Stimulated activated CD4-positive, alpha-beta T cell treated with anti-CD3 and anti-CD28 coated beads, Interleukin-1b, Interleukin-23, amount 100 ng/mL, for 24 hours (primary cell): ENCODE data around the gene CUL2.
"Not testable (repeated sequence)": the region's sequence is repeated elsewhere in the genome, so short reads cannot be mapped to it uniquely, and the experiment has no call there.

ENCODE experiments used
- DNase-seq, 4 experiments: peaks; one replicate each; pipeline ENCODE4 v3.0.0-alpha.2; 2020; ENCODE audit warnings: low read depth in 4 of 4, low spot score in 1 of 4

The CUL2 gene

DNA sequence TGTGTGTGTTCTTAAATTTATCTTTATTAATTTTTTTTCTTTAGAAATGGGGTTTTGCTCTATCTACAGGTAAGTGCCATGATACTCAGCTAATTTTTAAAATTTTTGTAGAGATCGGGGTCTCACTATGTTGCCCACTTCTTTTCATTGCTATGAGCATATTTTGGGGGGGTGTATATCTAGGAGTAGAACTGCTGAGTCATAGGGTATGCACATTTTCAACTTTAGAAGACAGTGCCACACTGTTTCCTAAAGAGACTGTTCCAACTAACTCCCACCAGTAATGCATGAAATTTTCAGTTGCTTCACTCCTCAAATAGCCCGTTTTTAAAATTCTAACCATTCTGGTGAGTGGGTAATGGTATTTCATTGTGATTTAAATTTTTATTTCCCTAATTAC is 108.3 kb downstream of the CUL2 start:
- DNase-seq = no peak

DNA sequence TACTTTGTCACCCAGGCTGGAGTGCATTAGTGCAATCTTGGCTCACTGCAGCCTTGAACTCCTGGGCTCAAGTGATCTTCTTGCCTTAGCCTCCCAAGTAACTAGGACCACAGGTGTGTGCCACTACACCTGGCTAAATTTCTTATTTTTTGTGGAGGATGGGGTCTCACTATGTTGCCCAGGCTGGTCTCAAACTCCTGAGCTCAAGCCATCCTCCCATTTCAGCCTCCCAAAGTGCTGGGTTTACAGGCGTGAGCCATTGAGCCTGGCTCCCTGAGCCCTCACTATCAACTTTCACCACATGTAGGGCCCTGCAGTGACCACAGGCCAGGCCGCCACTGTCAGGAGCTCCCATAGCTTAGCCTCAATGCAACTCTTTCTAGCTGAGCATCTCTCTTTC is 110.2 kb downstream of the CUL2 start:
- no peak for DNase-seq

DNA sequence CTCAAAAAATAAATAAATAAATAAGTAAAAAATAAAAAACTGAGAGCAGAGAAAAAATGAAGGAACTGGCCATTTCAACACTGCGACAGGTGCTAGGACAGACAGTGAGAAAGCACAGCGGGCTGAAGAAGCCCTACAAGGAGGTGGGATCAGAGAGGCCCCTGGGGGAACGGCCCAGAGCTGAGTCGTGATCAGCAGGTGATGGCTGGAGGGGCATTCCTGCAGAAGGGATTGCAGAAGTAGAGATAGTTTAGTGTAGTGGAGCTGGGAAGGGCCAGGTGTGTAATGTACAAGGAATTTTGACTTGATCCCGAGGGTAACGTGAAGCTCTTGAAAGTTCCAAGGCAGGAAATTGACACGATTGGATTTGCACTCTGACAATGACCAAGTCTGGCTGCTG is 112.1 kb downstream of the CUL2 start:
- DNase-seq = no peak

DNA sequence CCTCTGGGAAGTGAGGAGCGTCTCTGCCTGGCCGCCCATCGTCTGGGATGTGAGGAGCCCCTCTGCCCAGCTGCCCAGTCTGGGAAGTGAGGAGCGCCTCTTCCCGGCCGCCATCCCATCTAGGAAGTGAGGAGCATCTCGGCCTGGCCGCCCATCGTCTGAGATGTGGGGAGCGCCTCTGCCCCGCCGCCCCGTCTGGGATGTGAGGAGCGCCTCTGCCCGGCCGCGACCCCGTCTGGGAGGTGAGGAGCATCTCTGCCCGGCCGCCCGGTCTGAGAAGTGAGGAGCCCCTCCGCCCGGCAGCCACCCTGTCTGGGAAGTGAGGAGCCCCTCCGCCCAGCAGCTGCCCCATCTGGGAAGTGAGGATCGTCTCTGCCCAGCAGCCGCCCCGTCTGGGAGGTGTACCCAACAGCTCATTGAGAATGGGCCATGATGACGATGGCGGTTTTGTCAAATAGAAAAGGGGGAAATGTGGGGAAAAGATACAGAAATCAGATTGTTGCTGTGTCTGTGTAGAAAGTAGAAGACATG is 113.7 kb downstream of the CUL2 start:
- not testable (repeated sequence) for DNase-seq

DNA sequence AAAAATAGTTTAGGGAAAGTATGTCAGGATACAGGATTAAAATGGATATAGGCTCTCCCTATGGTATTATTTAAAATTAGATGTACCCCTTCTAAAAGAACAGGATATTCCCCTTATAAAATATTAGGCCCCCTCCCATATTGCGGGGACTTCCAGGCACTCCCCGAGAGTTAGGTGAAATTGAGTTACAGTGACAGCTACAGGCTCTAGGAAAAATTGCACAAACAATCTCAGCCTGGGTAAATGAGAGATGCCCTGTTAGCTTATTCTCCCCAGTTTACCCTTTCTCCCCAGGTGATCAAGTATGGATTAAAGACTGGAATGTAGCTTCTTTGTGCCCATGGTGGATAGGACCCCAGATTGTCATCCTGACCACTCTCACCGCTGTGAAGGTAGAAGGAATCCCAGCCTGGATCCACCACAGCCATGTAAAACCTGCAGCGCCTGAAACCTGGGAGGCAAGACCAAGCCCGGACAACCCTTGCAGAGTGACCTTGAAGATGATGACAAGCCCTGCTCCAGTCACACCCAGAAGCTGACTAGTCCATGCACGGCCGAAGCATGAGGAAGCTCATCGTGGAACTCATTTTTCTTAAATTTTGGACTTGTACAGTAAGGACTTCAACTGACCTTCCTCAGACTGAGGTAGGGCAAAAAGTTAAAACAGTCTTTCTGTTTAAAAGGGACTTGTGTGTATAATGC is 115.6 kb downstream of the CUL2 start:
- DNase-seq = not testable (repeated sequence)

DNA sequence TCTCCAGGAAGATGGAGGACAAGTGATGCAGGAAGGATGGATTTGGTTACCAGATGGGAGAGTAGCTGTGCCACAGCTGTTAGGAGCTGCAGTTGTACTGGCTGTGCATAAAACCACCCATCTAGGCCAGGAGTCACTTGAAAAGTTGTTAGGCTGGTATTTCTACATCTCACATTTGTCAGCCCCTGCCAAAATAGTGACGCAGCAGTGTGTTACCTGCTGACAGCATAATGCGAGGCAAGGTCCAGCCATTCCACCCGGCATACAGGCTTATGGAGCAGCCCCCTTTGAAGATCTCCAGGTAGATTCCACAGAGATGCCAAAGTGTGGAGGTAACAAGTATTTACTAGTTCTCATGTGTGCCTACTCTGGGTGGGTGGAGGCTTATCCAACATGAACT is 116.4 kb downstream of the CUL2 start:
- DNase-seq = not testable (repeated sequence)

DNA sequence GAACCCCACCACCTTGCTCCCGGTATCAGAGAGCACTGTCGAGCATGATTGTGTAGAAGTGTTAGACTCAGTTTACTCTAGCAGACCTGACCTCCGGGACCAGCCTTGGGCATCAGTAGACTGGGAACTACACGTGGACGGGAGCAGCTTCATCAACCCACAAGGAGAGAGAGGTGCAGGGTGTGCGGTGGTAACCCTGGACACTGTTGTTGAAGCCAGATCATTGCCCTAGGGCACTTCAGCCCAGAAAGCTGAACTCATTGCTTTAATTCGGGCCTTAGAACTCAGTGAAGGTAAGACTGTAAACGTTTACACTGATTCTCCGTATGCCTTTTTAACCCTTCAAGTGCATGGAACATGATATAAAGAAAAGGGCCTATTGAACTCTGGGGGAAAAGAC is 117.0 kb downstream of the CUL2 start:
- not testable (repeated sequence) for DNase-seq

DNA sequence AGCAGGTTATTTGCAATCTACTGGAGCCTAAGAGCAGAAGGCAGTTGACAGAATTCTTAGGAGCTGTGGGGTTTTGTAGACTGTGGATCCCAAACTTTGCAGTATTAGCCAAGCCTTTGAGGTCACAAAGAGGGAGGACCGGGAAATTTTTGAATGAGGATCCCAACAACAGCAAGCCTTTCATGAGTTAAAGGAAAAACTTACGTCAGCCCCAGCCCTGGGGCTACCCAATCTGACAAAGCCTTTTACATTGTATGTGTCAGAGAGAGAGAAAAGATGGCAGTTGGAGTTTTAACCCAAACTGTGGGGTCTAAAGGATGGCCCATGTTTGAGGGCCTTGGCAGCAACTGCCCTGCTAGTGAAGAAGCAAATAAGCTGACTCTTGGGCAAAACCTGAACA is 117.5 kb downstream of the CUL2 start:
- not testable (repeated sequence) for DNase-seq

DNA sequence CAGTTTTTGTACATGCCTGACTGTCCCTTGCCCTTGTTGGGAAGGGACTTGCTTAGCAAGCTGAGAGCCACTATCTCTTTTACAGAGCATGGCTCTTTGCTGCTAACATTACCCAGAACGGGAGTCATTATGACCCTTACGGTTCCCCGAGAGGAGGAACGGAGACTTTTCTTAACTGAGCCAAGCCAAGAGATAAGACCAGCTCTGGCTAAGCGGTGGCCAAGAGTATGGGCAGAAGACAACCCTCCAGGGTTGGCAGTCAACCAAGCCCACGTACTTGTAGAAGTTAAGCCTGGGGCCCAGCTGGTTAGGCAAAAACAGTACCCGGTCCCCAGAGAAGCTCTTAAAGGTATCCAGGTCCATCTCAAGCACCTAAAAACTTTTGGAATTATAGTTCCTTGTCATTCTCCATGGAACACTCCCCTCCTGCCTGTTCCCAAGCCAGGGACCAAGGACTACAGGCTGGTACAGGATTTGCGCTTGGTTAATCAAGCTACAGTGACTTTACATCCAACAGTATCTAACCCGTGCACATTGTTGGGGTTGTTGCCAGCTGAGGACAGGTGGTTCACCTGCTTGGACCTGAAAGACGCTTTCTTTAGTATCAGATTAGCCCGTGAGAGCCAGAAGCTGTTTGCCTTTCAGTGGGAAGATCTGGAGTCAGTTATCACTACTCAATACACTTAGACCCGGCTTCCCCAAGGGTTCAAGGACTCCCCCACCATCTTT is 118.4 kb downstream of the CUL2 start:
- DNase-seq = not testable (repeated sequence)

DNA sequence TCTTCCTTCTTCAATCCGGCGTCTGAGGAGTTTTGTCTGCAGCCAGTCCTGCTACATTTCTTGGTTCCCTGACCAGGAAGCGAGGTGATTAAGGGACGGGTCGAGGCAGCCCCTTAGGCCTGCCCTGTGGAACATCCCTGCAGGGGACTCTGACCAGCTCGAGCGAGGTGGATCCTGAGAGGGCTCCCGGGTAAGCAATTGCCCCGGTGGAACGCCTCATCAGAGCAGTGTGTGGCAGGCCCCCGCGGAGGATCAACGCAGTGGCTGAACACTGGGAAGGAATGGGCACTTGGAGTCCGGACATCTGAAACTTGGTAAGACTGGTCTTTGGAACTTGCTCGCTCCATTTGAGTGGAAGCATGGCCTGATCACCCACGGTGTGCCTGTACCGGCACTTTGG is 121.0 kb downstream of the CUL2 start:
- no peak for DNase-seq

DNA sequence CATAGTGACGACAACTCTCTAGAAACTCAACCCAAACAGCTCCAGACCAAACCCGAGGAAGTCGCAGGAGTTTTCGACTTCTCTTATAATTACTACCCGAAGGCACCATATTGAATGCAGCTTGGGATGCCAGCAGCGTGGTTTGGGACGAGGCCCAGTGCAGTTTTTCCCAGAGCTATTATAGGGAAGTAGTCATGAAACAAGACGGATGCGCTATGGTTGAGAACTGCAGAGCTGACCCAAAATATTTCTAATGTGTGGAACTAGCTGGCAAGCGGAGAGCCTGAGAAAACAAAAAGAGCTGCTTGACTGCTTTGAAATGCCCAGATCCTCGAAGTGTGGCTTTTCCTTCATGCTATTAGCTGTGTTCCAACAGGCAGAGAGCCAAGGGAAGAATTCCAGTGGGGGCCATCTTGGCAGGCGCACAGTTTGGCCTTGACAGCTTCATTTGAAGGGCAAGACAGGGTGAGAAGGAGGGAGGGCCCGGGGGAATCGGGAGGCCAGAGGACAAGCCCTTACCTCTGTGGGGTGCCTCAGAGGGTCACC is 122.7 kb downstream of the CUL2 start:
- no peak for DNase-seq

DNA sequence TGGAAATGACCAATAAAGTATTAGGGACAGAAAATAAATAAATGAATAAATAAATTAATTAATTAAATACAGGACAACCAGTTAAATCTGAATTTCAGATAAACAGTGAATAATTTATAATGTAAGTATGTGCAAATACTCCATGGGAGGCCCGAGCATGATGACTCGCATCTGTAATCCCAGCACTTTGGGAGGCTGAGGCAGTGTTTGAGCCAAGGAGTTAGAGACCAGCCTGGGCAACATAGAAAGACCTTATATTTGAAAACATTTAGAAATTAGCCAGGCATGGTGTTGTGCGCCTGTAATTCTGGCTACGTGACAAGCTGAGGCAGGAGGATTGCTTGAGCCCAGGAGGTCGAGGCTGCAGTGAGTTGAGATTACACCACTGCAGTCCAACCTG is 123.7 kb downstream of the CUL2 start:
- no peak for DNase-seq

DNA sequence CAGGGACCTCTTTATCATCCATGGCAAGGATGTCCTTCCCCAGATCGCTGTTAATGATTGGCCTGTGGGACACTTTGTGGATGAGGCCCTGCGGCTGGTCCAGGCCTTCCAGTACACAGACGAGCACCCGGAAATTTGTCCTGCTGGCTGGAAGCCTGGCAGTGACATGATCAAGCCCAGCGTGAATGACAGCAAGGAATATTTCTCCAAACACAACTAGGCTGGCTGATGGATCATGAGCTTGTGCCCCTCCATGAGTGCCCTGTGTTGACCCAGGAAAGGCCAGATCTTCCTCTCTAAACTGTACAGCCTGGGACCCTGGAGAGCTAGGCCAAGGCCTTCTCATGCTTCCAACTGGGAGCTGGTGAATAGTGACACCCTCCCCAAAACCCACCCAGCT is 124.1 kb downstream of the CUL2 start:
- no peak for DNase-seq

DNA sequence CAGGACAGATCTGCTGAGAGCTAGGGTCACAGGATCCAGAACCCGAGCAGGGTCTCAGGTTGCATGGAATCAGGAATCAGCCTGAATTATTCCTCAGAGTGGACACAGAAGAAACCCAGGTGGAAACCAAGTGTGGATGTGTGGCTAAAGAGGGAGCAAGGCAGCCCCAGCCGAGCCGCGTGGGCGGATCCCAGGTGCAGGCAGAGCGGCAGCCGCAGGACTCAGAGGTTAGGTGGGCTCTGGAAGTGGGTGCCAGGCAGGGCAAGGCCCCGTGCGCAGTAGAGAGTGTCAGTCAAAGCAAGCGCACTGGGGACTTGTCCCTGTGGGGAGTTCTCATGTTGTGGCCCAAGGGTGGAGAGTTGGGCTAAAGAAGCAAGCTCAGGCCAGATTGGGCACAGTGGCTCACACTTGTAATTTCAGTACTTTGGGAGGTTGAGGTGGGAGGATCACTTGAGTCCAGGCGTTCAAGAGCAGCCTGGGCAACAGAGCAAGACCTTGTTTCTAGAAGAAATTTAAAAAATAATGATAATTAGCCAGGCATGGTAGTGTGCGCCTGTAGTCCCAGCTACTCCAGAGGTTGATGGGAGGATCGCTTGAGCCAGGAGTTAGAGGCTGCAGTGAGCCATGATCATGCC is 125.9 kb downstream of the CUL2 start:
- no peak for DNase-seq

DNA sequence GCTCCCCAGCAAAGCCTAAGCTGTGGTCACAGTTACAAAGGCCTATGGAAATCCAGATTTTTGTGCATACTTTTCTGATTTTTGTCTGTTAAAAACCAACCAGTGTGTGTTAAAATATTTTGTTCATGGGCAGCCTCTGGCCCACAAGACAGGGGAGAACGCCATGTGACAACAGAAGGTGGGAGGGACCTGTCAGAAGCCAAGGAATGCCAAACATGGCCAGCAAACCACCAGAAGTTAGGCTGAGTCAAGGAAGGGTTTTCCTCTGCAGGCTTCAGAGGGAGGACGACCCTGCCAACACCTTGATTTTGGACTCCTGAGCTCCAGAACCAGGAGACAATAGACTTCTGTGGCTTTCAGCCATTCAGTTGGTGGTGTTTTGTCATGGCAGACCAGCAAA is 127.3 kb downstream of the CUL2 start:
- DNase-seq = no peak

DNA sequence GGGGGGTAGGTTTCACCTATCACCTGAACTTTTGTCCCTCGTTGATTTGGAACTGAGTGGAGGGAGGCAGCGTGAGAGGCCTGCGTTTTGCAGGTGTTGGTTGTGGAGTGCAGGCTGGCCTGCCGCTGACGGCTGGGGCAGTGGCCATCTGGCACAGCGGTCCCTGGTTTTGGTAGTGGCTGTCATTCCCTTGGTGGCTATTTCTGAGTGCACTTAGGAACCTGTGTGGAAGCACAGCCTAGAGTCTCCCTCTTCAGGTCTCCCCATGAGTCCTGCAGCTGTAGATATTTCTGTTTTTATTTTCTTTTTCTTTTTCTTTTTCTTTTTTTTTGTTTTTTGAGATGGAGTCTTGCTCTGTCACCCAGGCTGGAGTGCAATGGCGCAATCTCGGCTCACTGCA is 129.2 kb downstream of the CUL2 start:
- no peak for DNase-seq

DNA sequence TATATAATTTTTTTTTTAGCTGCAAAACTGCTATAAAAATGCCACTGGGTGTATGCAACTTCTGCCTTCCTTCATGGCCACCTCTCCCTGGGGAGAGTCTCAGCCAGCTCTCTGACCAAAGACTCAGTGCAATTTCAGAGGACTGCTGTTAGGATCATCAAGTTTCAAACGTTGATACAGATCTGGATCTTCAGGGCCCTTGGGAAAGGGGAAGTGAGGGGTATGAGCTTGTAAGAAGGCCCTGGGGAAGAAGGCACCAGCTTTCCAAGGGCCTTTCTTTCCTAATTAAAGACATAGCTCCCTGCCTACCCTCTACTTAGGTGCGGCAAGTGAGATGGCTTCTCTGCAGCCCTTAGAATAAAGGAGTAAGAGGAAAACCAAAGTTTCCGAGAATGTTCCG is 130.4 kb downstream of the CUL2 start:
- DNase-seq = no peak

DNA sequence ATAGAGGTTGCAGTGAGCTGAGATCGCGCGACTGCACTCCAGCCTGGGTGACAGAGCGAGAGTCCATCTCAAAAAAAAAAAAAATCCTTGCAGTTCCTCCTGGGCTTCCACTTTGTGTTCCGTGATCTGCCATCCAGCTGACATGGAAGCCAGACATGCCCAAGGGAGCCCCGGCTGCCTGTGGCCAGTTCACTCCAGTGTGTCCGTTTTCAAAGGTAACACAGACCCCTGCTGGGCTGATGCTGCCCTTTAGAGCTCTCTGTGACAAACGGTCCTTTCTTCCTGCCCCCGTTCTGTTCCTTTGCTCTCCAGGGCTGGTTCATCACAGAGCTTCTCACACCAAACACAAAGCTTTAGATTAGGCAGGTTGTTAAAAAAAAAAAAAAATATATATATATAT is 130.8 kb downstream of the CUL2 start:
- no peak for DNase-seq
